Lung (tissue), 12 donors: ENCODE results near the gene RXRA. TPM values are rescaled to one million over a fixed set of nuclear protein-coding genes. Genes with fewer than 3 reads are reported as not detected.

Experiments
- ATAC-seq: fragments of 200-7000 bp; cut with Tn5 transposase; one replicate; pipeline ENCODE4 v1.9.1; 2020; ENCODE audit warnings: moderate number of reproducible peaks; ENCODE audit not compliant: insufficient read depth, low FRiP score
- DNase-seq, 3 donors: peaks; one replicate each; pipeline ENCODE4 v3.0.0-alpha.2; 2013 to 2017
- H3K27ac ChIP-seq, 2 donors: one replicate each; pipeline ENCODE4 v1.5.1; 2013; ENCODE audit warnings: mild to moderate bottlenecking in 2 of 2, moderate library complexity in 2 of 2, control low read depth in 1 of 2, inconsistent platforms in 1 of 2, low read depth in 1 of 2, low read length in 1 of 2
- H3K27me3 ChIP-seq, 3 donors: one replicate each; pipeline ENCODE4 v1.5.1; 2013; ENCODE audit warnings: low read length in 2 of 3; ENCODE audit not compliant: control insufficient read depth in 3 of 3, insufficient read depth in 3 of 3
- H3K36me3 ChIP-seq, 4 donors: one replicate each; pipeline ENCODE4 v1.5.1; 2013; ENCODE audit warnings: low read length in 4 of 4, mild to moderate bottlenecking in 1 of 4, moderate library complexity in 1 of 4; ENCODE audit not compliant: control insufficient read depth in 4 of 4, insufficient read depth in 4 of 4
- H3K4me1 ChIP-seq, 5 donors: one replicate each; pipeline ENCODE4 v1.5.1; 2013; ENCODE audit warnings: low read length in 5 of 5, mild to moderate bottlenecking in 2 of 5, moderate library complexity in 1 of 5; ENCODE audit not compliant: control insufficient read depth in 5 of 5, insufficient read depth in 5 of 5
- H3K4me3 ChIP-seq: one replicate; pipeline ENCODE4 v1.5.1; 2013; ENCODE audit warnings: mild to moderate bottlenecking, control low read depth, moderate library complexity
- H3K9ac ChIP-seq, 2 donors: one replicate each; pipeline ENCODE4 v1.5.1; 2013; ENCODE audit warnings: low read length in 2 of 2, control low read depth in 1 of 2; ENCODE audit not compliant: insufficient read depth in 1 of 2
- H3K9me3 ChIP-seq, 4 donors: one replicate each; pipeline ENCODE4 v1.5.1; 2013; ENCODE audit warnings: low read length in 3 of 4, mild to moderate bottlenecking in 1 of 4, moderate library complexity in 1 of 4; ENCODE audit not compliant: control insufficient read depth in 4 of 4, insufficient read depth in 3 of 4
- WGBS, 2 donors: extraction: QIAGEN DNeasy Blood & Tissue Kit; methylation state at CpG; one replicate each; pipeline ENCODE4 v1.1.7; 2013; 5-methylcytosine and 5-hydroxymethylcytosine counted together
- polyA plus RNA-seq, 2 donors: library from polyadenylated mRNA; stranded (reverse); fragments of 200-250 nt; gene quantifications; one replicate each; pipeline ENCODE4 v1.2.1, GENCODE V29; 2013
- total RNA-seq, 2 donors: library from RNA; depleted of rRNA in 1 of 2; stranded (reverse); fragments of >200 nt in 1 of 2; gene quantifications; one replicate each; pipeline ENCODE4 v1.2.1, GENCODE V29; 2014 to 2021
- TF ChIP-seq, protein P1 (sequence below): IDR thresholded peaks from 2 replicates; pipeline ENCODE4 v1.5.1; 2012; ENCODE audit warnings: mild to moderate bottlenecking; ENCODE audit errors: control extremely low read depth, extremely low read depth
- donor health status: control.
- donor health status: control.
- donor health status: Bipolar disorder and iron deficiency.
- donor health status: healthy.
- donor health status: DM: yes; HTN: yes; CAD: no.

RXRA gene
- total and polyA plus RNA-seq, 4 donors: 24.2 to 85.2 (median 52.2) TPM

DNA sequence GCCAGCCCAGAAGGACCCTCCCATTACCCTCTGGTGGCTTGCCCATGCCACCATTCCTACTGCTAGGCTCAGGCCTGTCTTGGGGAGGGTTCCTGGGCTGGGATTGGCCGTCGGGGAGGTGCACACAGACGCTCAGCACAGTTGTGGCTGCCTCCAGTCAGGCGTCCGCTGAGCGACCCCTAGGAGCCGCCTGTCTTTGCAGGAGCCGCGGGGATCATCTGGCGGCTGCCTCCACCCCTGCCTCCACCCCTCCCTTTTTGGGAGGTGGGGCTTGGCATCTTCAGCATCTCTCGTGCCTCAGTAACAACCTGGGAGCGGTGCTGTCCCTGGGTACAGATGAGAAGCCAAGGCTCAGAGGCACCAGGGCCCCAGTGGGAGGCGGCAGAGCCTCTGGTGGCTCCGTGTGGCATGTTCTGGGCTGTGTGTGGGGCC lies 39.6 kb downstream of the RXRA start:
- no peak overlapping the region for H3K4me3 ChIP-seq
- ATAC-seq (no peak), DNase-seq (peak; percentile 48 to 67 (median 56))
- no peak overlapping the region for H3K9ac ChIP-seq
- H3K27ac ChIP-seq: peak overlapping the region; percentile 84 to 90
- H3K4me1 ChIP-seq: peaks cover 8 to 44% (median 17%) of the 10 kb centered on the region in 5 donors
- 25 to 30% methylated on average over 14 of the region's 14 CpGs for WGBS, 2 donors
- TF ChIP-seq, protein P1, sequence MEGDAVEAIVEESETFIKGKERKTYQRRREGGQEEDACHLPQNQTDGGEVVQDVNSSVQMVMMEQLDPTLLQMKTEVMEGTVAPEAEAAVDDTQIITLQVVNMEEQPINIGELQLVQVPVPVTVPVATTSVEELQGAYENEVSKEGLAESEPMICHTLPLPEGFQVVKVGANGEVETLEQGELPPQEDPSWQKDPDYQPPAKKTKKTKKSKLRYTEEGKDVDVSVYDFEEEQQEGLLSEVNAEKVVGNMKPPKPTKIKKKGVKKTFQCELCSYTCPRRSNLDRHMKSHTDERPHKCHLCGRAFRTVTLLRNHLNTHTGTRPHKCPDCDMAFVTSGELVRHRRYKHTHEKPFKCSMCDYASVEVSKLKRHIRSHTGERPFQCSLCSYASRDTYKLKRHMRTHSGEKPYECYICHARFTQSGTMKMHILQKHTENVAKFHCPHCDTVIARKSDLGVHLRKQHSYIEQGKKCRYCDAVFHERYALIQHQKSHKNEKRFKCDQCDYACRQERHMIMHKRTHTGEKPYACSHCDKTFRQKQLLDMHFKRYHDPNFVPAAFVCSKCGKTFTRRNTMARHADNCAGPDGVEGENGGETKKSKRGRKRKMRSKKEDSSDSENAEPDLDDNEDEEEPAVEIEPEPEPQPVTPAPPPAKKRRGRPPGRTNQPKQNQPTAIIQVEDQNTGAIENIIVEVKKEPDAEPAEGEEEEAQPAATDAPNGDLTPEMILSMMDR: no peak
- no peaks in the 10 kb centered on the region for H3K9me3 ChIP-seq
- H3K36me3 ChIP-seq: no peaks in the 10 kb centered on the region
- no peaks in the 10 kb centered on the region for H3K27me3 ChIP-seq

DNA sequence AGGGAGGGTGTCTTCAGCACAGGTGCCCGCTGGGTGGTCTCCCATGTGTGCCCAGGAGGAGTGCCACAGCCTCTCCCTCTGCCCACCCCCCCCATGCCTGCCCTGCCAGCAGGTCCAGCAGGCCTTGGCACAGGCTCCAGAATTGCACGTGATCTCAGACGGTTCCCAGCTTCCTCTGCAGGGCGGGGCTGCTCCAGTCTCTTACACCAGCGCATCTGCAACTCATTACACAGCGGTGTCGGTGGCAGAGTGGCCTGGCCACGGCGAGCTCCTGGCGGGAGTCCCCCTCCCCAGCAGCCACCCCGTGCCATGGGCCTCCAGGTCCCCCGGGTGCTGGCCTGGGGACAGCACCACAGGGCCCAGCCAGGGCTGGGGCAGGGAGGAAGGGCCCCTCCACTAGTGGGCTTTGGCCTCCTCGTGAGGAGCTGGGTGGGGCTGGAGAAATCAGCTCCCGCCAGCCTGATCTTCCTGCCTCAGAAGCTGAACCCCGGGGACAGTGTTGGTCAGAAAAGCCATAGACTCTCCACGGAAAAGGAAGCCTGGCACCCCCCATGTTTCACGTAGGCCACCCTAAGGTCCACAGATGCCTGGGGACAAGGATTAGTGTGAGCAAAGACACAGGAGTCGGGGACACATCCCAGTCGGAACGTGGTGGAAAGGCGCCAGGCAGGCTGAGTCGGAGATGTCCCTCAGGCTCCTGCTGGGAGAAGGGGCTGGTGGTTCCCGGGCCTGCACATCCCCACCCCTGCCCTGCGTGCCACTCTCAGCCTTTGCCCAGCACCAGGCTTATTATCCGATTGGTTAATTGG lies 40.2 kb downstream of the RXRA start:
- no peak overlapping the region for H3K9ac ChIP-seq
- peak; percentile 90 for ATAC-seq
- WGBS, 2 donors: 24 to 27% methylated on average over 25 of the region's 25 CpGs
- H3K36me3 ChIP-seq: no peaks in the 10 kb centered on the region
- peak; percentile 86 to 90 (median 88) for DNase-seq
- H3K27ac ChIP-seq: peak overlapping the region; percentile 84 to 90
- no peaks in the 10 kb centered on the region for H3K27me3 ChIP-seq
- H3K4me1 ChIP-seq: peaks cover 8 to 39% (median 17%) of the 10 kb centered on the region in 5 donors
- H3K9me3 ChIP-seq: no peaks in the 10 kb centered on the region
- no peak overlapping the region for H3K4me3 ChIP-seq
- TF ChIP-seq, protein P1: no peak

DNA sequence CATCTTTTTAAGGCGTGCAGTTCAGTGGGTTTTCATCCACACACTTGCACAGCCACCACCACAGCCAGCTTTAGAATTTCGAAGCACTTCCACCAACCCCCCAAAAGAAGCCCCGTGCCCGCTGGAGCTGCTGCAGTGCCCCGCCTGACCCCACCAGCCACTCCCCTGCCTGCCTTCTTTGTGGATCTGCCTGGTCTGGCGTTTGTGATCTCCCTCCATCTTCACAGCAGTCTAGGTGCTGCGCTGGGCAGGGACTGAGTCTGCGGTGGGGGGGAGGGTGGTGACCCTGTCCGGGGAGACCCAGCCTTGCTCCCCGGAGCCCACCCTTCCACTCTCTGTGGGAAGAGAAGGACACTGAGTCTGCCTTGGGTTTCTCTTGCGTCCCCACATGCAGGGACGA lies 40.8 kb downstream of the RXRA start:
- Histone ChIP-seq H3K4me1 (peaks cover 8 to 42% (median 17%) of the 10 kb centered on the region in 5 donors), H3K27ac (peak overlapping the region; percentile 84 to 90), H3K9me3 (no peaks in the 10 kb centered on the region), H3K27me3 (no peaks in the 10 kb centered on the region), H3K4me3 (no peak overlapping the region), H3K36me3 (no peaks in the 10 kb centered on the region), H3K9ac (no peak overlapping the region)
- TF ChIP-seq, protein P1: no peak
- DNase-seq: no peak
- 81 to 88% methylated on average over 12 of the region's 12 CpGs for WGBS, 2 donors
- no peak for ATAC-seq
